ENCODE data around the gene LKAAEAR1.
A peak's percentile ranks its signal among the peaks of the same experiment; 100 is the strongest.

DNA sequence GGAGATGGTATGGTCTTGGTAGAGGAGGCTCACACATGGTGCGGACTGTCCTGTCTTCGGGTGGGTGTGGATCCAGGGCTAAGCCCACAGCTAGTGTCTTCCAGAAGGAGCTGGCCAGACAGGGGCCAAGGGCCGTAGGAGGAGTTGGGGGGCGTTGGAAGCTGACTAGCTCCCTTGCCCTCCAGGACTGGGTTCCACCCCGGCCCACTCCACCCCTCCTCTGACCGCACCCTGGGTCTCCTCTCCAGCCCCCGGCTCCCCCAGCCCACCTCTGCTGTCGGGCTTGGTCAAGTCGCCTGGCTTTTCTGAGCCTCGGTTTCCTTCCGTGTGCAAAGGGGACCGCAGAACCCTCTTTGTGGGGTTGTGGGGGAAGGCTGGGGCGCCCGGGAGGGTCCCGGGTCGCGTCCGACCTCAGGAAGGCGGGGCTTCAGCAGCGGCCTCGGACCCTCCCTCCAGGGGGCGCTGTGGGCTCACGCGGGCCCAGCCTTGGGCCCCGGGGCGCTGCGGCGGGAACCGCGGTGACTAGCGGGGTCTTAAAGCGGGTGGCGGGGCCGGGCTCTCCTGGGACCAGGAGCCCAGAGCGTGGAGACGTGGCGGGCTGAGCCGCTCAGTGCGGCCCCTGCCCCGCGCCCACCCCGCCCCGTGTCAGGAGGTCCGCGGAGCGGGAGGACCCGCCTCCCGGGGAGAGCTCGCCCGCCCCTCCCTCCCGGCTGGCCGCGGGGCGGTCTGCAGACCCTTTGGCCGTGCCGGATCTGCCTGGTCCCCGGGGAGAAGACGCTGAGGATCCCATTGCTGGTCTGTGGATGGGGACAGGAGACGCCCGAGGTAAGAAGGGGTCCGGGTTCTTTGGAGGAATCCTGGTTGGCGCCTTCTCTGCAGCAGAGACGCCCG, 17.8 kb upstream of the LKAAEAR1 start:
- TF ChIP-seq, protein P1, sequence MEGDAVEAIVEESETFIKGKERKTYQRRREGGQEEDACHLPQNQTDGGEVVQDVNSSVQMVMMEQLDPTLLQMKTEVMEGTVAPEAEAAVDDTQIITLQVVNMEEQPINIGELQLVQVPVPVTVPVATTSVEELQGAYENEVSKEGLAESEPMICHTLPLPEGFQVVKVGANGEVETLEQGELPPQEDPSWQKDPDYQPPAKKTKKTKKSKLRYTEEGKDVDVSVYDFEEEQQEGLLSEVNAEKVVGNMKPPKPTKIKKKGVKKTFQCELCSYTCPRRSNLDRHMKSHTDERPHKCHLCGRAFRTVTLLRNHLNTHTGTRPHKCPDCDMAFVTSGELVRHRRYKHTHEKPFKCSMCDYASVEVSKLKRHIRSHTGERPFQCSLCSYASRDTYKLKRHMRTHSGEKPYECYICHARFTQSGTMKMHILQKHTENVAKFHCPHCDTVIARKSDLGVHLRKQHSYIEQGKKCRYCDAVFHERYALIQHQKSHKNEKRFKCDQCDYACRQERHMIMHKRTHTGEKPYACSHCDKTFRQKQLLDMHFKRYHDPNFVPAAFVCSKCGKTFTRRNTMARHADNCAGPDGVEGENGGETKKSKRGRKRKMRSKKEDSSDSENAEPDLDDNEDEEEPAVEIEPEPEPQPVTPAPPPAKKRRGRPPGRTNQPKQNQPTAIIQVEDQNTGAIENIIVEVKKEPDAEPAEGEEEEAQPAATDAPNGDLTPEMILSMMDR (IDR thresholded peaks at IDR 0.05) = peak; percentile 47 to 62 (median 60)
- TF ChIP-seq POLR2A (IDR thresholded peaks at IDR 0.05) = no peak
